OCI-LY7 (cell line): ENCODE results near the gene RPP30. TPM values are rescaled to one million over a fixed set of nuclear protein-coding genes. Genes with fewer than 3 reads are reported as not detected.
A peak's percentile ranks its signal among the peaks of the same experiment; 100 is the strongest.

Experiments used
- BruUV-seq: library from RNA; stranded (reverse); fragments of 400-500 nt; replicated peaks from 2 replicates; lab custom pipeline; 2021; lab: Mats Ljungman, UMichigan
- CTCF ChIA-PET: fragments of 300-600 bp; sonication (Branson Sonifier 250); formaldehyde crosslinking; loops from one replicate; lab custom pipeline; 2022; ENCODE audit warnings: antibody characterized with exemption; ENCODE audit not compliant: unreplicated experiment; lab: Charles Lee
- POLR2A ChIA-PET: fragments of 300-600 bp; sonication (Branson Sonifier 250); formaldehyde crosslinking; loops from one replicate; lab custom pipeline; 2022; ENCODE audit warnings: antibody characterized with exemption; lab: Charles Lee
- DNase-seq: peaks from one replicate; pipeline ENCODE4 v3.0.0-alpha.2; 2015; ENCODE audit warnings: low spot score
- H2AFZ ChIP-seq: fragments of 200-600 bp; sonication (generic), shearing (Covaris generic); 2 replicates; pipeline ENCODE4 v1.6.1; 2014; ENCODE audit warnings: mild to moderate bottlenecking, antibody characterized with exemption, low read length, moderate library complexity
- H3K27ac ChIP-seq: fragments of 200-600 bp; sonication (generic); 2 replicates; pipeline ENCODE4 v1.5.1; 2014; ENCODE audit warnings: mixed run types, low read depth, mild to moderate bottlenecking, moderate library complexity, low read length, inconsistent platforms; ENCODE audit not compliant: poor library complexity, severe bottlenecking
- H3K36me3 ChIP-seq: fragments of 200-600 bp; sonication (generic); 2 replicates; pipeline ENCODE4 v1.6.1; 2014; ENCODE audit warnings: mild to moderate bottlenecking, antibody characterized with exemption, low read length, moderate library complexity, mixed read lengths; ENCODE audit not compliant: insufficient read depth
- H3K4me1 ChIP-seq: fragments of 200-600 bp; sonication (generic); 2 replicates; pipeline ENCODE4 v1.5.1; 2014; ENCODE audit warnings: mild to moderate bottlenecking, low read length; ENCODE audit not compliant: insufficient read depth, poor library complexity, severe bottlenecking
- H3K4me2 ChIP-seq: fragments of 200-600 bp; sonication (generic); 2 replicates; pipeline ENCODE4 v1.6.1; 2014; ENCODE audit warnings: mild to moderate bottlenecking, low read length
- H3K4me3 ChIP-seq: fragments of 200-600 bp; sonication (generic); 2 replicates; pipeline ENCODE4 v1.5.1; 2014; ENCODE audit warnings: mild to moderate bottlenecking, low read depth, low read length; ENCODE audit not compliant: poor library complexity, severe bottlenecking
- H3K79me2 ChIP-seq: fragments of 200-600 bp; sonication (generic); 2 replicates; pipeline ENCODE4 v1.6.1; 2016; ENCODE audit warnings: low read depth, mild to moderate bottlenecking, low read length, moderate library complexity, mixed read lengths; ENCODE audit not compliant: insufficient read depth
- H3K9me2 ChIP-seq: fragments of 200-600 bp; sonication (generic); 2 replicates; pipeline ENCODE4 v1.6.1; 2016; ENCODE audit warnings: mild to moderate bottlenecking, low read length, mixed read lengths; ENCODE audit not compliant: insufficient read depth
- H3K9me3 ChIP-seq: fragments of 200-600 bp; sonication (generic); 2 replicates; pipeline ENCODE4 v1.6.1; 2014; ENCODE audit warnings: mild to moderate bottlenecking, mixed run types, low read length, mixed read lengths
- H4K20me1 ChIP-seq: fragments of 200-600 bp; sonication (generic); 2 replicates; pipeline ENCODE4 v1.6.1; 2014; ENCODE audit warnings: mild to moderate bottlenecking, antibody characterized with exemption, low read length, moderate library complexity, mixed read lengths; ENCODE audit not compliant: insufficient read depth
- EZH2phosphoT487 ChIP-seq: fragments of 200-600 bp; sonication (generic); IDR thresholded peaks from 2 replicates; pipeline ENCODE4 v1.6.1; 2018; ENCODE audit warnings: low read depth, borderline replicate concordance, mild to moderate bottlenecking, mixed run types, antibody characterized with exemption, low read length, moderate library complexity, mixed read lengths
- intact Hi-C: fragments of 100-400 bp; cut with micrococcal nuclease; formaldehyde crosslinking; loops from one replicate; pipeline ENCODE4 v1.10.0; 2022; ENCODE audit not compliant: unreplicated experiment
- total RNA-seq, 2 experiments: library from RNA; depleted of rRNA in 1 of 2; stranded (reverse); fragments of >200 nt in 1 of 2; shearing (Covaris generic) in 1 of 2; gene quantifications; 2 replicates each; pipeline ENCODE4 v1.2.3, GENCODE V29; 2014 to 2022
- TF ChIP-seq, protein P1 (sequence below): fragments of 200-600 bp; sonication (generic); conservative IDR thresholded peaks from 2 replicates; pipeline ENCODE4 v1.5.1; 2014; ENCODE audit warnings: mild to moderate bottlenecking, antibody characterized with exemption, low read length, moderate library complexity, mixed read lengths

Gene RPP30
- total RNA-seq, 2 experiments from 2014 or later: 34.3 to 50.4 TPM

GRCh38 chr10:90865401-90865800, 6.4 kb upstream of the RPP30 start:
- peak; percentile 29 for DNase-seq
- H4K20me1 ChIP-seq: no peaks in the 10 kb centered on the region
- intact Hi-C loops: no loop called here
- no peak for TF ChIP-seq EZH2phosphoT487
- TF ChIP-seq, protein P1, sequence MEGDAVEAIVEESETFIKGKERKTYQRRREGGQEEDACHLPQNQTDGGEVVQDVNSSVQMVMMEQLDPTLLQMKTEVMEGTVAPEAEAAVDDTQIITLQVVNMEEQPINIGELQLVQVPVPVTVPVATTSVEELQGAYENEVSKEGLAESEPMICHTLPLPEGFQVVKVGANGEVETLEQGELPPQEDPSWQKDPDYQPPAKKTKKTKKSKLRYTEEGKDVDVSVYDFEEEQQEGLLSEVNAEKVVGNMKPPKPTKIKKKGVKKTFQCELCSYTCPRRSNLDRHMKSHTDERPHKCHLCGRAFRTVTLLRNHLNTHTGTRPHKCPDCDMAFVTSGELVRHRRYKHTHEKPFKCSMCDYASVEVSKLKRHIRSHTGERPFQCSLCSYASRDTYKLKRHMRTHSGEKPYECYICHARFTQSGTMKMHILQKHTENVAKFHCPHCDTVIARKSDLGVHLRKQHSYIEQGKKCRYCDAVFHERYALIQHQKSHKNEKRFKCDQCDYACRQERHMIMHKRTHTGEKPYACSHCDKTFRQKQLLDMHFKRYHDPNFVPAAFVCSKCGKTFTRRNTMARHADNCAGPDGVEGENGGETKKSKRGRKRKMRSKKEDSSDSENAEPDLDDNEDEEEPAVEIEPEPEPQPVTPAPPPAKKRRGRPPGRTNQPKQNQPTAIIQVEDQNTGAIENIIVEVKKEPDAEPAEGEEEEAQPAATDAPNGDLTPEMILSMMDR: peak; percentile 71
- no peaks in the 10 kb centered on the region for H3K79me2 ChIP-seq
- no peak overlapping the region for H3K4me3 ChIP-seq
- H3K9me2 ChIP-seq: no peaks in the 10 kb centered on the region
- H3K9me3 ChIP-seq: peaks cover 11% of the 10 kb centered on the region; the same call in 1 of the 2 replicates
- no peak overlapping the region for H3K27ac ChIP-seq
- H3K4me1 ChIP-seq: no peaks in the 10 kb centered on the region
- POLR2A ChIA-PET: interaction anchor here (0.6 to 1.6 kb wide), 7 partner anchors 10 to 337 kb away, joined by 3 to 5 read pairs (median 3); no protein-coding TSS in a partner anchor
- H2AFZ ChIP-seq: no peak overlapping the region
- CTCF ChIA-PET: no interaction called here
- H3K36me3 ChIP-seq: no peaks in the 10 kb centered on the region
- H3K4me2 ChIP-seq: no peak overlapping the region
- no TSS peak for BruUV-seq

- no peaks in the 10 kb centered on the region for H3K9me2 ChIP-seq
- H4K20me1 ChIP-seq: no peaks in the 10 kb centered on the region
- H3K9me3 ChIP-seq: peaks cover 11% of the 10 kb centered on the region; the same call in 1 of the 2 replicates
- CTCF ChIA-PET: no interaction called here
- no peaks in the 10 kb centered on the region for H3K79me2 ChIP-seq
- intact Hi-C loops: no loop called here
- POLR2A ChIA-PET: interaction anchor here (0.6 to 1.6 kb wide), 7 partner anchors 11 to 1894 kb away, joined by 3 to 5 read pairs (median 3); no protein-coding TSS in a partner anchor
- no peak for DNase-seq
- TF ChIP-seq, protein P1: no peak
- TF ChIP-seq EZH2phosphoT487: no peak
- no peak overlapping the region for H3K4me2 ChIP-seq
- no TSS peak for BruUV-seq
- no peak overlapping the region for H2AFZ ChIP-seq
- no peak overlapping the region for H3K4me3 ChIP-seq
- no peak overlapping the region for H3K27ac ChIP-seq
- no peaks in the 10 kb centered on the region for H3K4me1 ChIP-seq
- no peaks in the 10 kb centered on the region for H3K36me3 ChIP-seq
Observed at GRCh38 chr10:90866050-90866598, 5.7 kb upstream of the RPP30 start.

DNA sequence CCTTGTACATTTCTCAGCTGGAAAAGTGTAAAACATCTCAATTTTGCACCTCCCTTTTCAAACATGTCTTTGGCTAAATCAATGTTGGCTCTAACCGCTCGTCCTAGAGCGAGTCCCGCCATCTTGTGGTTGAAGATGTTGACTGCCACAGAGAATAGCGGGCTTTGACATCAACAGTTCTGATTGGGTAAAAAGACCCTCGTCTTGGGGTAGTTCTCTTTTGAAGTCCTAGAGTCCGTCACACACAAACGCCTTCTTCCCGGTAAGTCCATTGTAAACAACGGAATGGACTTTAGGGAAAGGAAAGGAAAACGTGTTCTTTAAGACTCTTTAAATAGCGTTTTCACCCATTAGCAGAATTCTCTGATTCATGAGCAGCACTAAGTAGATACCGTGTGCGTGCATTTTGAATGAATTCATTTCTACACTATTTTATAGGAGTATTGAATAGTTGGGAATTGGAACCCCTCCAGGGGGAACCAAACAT, 452 bp upstream of the RPP30 start:
- Histone ChIP-seq H3K4me1 (peaks cover 13% of the 10 kb centered on the region), H3K9me2 (no peaks in the 10 kb centered on the region), H4K20me1 (no peaks in the 10 kb centered on the region), H3K36me3 (peaks cover 14% of the 10 kb centered on the region), H3K79me2 (peaks cover 34% of the 10 kb centered on the region), H3K27ac (no peak overlapping the region), H2AFZ (peak overlapping the region; percentile 99), H3K9me3 (peaks cover 11% of the 10 kb centered on the region; the same call in 1 of the 2 replicates), H3K4me3 (peak overlapping the region; percentile 89), H3K4me2 (peak overlapping the region; percentile 67)
- ChIA-PET CTCF (no interaction called here), POLR2A (interaction anchor here (0.8 to 1.5 kb wide), 7 partner anchors 8 to 1052 kb away, joined by 3 to 5 read pairs (median 4); partner anchors contain the start of gene BTAF1)
- BruUV-seq: no TSS peak
- DNase-seq: peak; percentile 71
- TF ChIP-seq, protein P1: peak; percentile 72
- no peak for TF ChIP-seq EZH2phosphoT487
- intact Hi-C loops: loop anchor here (10.0 kb wide), 1 partner anchor 923 kb away; the partner anchor contains the start of gene TNKS2
